ENCODE results near the gene HIGD2A. TPM values are rescaled to one million over a fixed set of nuclear protein-coding genes. Genes with fewer than 3 reads are reported as not detected.

Gene HIGD2A
- total RNA-seq, 1 donor from 2014 or later: 90.5 TPM

GRCh38 chr5:176369934-176370711 is 18.4 kb upstream of the HIGD2A start:
- DNase-seq: no peak

DNA sequence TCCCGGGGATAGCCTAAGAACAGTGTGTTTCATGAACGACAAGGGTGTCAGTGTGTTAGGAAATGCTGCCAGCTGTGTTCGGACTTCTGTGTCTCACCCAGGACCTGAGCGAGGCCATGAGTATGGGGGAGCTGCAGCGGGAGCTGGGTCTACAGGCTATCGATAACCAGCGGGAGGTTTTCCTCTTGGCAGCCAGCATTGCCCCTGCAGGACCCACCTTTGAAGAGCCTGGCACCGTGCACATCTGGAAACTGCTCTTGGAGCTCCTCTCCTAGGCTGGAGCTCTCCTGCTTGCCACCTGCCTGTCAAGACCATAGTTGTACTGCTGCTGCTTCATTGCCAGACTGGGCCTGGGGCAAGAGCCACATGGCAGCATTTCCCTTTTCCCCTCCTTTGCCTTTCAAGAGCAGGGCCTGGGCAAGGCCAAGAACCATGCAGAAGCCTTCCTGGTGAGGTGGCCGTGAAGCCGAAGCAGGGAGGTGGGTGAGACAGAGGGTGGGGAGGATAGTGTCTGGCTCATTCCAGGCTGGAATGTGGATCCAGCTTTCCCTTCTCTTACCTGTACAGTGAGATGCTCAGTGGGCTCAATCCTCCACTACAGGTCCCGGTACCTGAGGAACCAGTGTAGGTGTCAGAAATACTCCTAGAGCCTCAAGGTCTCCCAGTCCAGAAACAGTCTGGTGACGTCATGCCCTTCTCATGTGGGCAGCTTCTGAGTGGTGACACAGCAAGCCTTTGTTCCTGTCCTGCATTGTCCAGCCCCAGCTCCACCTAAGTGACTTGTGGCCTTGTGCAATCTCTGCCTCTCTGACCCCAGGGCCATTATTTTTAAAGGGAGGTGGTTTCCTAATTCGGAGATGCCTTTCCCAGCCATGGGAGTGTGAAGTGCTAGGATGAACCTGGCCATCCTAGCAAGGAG is 16.7 kb upstream of the HIGD2A start:
- DNase-seq: no peak

GRCh38 chr5:176373100-176373818 is 15.3 kb upstream of the HIGD2A start:
- no peak for DNase-seq

DNA sequence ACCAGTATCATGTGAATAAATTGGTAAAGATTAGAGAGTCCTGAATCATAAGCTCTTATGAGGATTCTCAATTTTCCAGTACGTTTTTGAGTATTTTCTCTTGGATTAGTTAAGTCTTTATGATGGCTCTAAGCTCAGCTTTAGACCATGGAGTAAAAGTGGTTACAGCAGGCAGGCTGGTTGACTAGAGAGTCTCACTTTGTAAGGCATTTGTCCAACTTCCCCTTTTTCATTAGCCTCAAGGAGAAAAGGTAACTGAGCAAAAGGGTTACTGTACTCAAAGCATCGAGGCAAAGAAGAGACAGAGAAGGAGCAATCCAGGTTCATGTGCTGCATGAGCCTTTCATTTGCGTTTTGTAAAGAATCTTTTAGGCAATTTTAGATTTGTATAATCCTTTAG is 8.7 kb upstream of the HIGD2A start:
- DNase-seq: no peak

DNA sequence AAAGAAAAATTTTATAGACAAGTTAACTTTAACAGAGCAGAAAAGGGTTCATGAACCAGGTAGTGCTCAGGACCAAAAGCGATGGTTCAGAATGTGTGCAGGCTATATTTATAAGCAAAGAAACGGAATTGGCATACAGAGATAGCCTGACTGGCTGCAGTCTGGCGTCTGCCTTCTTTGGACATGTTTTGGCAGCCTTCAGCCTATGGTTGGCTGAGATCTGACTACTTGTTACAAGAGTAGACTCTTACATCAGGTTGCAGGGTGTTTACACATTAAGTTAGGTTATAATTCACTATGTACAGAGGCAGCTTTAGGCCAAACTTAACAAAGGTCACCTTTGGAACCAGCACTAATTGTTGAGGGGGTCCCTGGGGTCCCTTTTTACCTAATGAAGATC is 7.1 kb upstream of the HIGD2A start:
- DNase-seq: no peak

- DNase-seq: no peak
These were observed 6.6 kb upstream of the HIGD2A start for GRCh38 chr5:176381979-176382378.

GRCh38 chr5:176382721-176383120 is 5.8 kb upstream of the HIGD2A start:
- DNase-seq: no peak

- DNase-seq: no peak
These were observed 5.2 kb upstream of the HIGD2A start for GRCh38 chr5:176383248-176383905.

DNA sequence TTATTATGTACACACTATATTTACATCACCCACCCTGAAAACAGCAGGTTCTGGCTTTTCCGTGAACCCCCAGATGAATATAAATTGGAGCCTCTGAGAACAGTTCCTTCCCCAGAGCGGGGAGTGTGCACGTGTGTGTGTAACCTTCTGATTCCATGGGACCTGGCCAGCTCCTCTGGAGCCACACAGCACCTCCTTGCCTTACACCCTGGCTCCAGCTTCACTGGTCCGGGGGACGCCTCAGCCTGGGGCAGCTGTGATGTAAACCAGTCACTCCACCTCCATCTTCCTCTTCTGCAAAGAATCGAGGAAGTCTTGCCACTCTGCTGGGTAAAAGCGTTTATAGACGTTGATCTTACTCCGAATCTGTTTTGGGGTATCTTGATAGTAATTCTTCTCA is 4.6 kb upstream of the HIGD2A start:
- no peak for DNase-seq

- DNase-seq: no peak
These were observed 4.1 kb upstream of the HIGD2A start for GRCh38 chr5:176384366-176384930.

DNA sequence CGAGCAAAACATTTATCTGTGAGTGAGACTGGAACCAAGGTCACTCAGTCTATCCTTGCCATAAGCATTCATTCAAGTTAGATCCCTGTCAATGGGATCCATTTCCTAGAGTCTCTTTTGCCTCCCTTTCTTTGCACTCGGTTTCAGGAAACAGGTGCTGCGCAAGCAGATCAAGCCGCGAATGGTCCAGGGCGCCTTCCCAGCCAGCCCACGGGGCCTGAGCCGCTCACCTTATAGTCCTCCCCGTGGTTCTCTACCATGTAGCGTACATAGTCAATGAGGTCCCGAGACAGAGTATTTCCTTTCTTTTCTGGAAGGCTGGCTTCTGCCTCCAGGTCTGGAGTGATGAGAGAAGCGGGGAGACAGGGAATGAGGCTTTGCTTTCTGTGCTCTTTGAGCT is 3.6 kb upstream of the HIGD2A start:
- DNase-seq: no peak

GRCh38 chr5:176386491-176386890 is 2.1 kb upstream of the HIGD2A start:
- no peak for DNase-seq

DNA sequence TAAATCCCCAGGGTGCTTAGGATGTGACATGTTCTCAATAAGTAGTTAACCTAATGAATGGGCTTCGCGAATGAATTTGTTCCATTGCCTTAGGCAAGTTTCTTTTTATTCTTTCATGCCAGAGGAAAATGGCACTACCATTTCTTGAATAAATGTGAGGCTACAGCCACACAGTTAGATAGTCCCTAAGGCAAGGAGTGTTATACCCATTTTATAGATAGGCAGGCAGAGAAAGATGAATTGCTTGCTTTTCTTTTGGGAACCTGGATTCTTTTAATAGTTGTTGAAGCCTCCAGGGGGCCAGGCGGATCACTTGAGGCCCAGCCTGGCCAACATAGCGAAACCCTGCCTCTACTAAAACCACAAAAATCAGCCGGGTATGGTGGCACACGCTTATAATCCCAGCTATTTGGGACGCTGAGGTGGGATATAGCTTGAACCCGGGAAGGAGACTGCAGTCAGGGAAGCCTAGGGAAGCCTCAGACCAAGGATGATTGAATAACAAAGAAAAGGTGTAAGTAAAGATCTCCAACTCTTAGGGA is 1.1 kb upstream of the HIGD2A start:
- no peak for DNase-seq

- DNase-seq: peak; percentile 22
These were observed 528 bp upstream of the HIGD2A start for GRCh38 chr5:176388003-176388443.

DNA sequence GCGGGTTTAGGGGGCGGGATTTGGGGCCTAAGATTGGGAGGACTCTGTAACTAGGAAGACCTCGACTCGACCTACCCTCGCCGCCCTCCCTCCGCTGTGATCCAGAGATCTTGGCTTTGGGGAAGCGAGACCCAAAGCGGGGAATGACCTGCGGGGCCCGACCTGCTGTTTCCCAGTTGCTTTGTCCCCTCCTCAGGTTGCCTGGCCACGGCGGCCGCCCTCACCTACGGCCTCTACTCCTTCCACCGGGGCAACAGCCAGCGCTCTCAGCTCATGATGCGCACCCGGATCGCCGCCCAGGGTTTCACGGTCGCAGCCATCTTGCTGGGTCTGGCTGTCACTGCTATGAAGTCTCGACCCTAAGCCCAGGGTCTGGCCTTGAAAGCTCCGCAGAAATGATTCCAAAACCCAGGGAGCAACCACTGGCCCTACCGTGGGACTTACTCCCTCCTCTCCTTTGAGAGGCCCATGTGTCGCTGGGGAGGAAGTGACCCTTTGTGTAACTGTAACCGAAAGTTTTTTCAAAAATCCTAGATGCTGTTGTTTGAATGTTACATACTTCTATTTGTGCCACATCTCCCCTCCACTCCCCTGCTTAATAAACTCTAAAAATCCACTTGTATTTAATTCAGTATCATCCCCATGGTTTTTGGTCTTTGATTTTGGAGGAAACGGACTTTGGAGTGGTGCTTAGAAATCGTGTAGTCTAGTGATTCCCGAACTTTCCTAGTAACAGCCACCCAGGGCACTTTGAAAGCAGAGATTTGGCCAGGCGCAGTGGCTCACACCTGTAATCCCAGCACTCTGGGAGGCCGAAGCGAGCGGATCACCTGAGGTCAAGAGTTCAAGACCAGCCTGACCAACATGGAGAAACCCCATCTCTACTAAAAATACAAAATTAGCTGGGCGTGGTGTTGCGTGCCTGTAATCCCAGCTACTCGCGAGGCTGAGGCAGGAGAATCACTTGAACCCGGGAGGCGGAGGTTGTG is 878 bp downstream of the HIGD2A start:
- no peak for DNase-seq

GRCh38 chr5:176391479-176391878 is 2.9 kb downstream of the HIGD2A start:
- no peak for DNase-seq

DNA sequence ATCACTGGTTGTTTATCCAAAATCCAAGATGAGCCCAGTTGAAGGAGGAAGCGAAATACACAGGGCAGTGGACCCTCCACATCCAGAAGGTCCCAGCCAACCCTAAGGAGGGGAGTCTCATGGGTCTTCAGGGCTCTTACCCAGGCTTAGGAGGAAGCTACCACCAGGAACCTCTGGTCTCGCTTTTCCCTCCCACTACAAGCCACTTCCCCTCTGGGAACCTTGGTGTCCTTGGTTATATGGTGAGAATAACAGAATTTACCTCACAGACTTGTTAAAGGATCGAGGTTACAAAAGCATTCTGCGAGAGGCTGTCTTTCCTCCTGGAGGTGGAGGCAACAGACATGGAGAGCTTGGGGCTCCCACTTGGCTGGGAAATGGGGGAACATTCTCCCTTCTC is 3.4 kb downstream of the HIGD2A start:
- DNase-seq: no peak

- peak; percentile 14 for DNase-seq
These were observed 4.0 kb downstream of the HIGD2A start for GRCh38 chr5:176392526-176392925.

DNA sequence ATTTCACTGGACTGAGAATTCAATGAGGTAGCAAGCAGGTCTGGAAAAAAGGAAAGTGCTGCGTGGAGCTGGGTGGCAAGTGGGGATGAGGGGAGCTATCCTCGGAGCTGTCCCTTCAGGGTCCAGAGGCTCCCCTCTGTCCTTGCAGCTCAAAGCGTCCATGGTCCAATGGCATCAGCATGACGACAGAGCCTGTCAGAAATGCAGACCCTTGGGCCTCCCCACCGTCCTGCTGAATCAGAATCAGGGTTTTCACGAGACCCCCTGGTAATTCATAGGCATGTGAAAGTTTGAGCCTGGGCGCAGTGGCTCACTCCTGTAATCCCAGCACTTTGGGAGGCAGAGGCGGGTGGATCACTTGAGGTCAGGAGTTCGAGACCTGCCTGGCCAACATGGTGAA is 5.5 kb downstream of the HIGD2A start:
- no peak for DNase-seq

All from tongue (tissue), 2 donors.